ENCODE results near the gene GJB5. TPM values are rescaled to one million over a fixed set of nuclear protein-coding genes. Genes with fewer than 3 reads are reported as not detected.

Gene GJB5
- total and polyA plus RNA-seq, 2 donors (not counting 1 experiment from before 2014, with no cell fraction given) = not detected

DNA sequence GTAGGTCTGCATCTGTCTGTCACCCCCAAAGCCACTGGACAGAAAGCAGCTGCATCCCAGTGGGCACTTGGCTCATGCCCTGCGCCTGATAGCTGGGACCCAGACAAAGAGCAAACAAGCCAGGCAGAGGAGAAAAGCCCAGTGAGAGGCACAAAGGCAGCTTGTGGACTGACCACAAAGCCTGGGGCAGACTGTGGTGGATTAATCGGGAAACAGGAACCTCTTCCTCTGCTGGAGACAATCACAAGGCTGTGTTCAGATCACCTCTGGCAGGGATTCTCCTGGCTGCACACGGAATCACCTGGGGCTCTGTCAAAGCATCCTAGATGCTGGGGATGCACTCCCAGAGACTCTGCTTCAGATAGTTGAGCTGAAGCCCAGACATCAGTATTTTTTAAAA lies 15.2 kb upstream of the GJB5 start:
- H4K20me1 ChIP-seq (ENCODE audit: control insufficient read depth, insufficient read depth, low read length, poor library complexity, severe bottlenecking) = no peaks in the 10 kb centered on the region
- H2AFZ ChIP-seq (ENCODE audit: insufficient read depth, low read depth, low read length, poor library complexity, severe bottlenecking) = no peak overlapping the region
- H3K27me3 ChIP-seq (replicated peaks in 1 of 4; ENCODE audit: control extremely low read depth in 1 of 4, control insufficient read depth in 3 of 4, insufficient read depth in 4 of 4, low read length in 3 of 4) = peaks cover 0 to 4% (median 0%) of the 10 kb centered on the region in 4 experiments
- H3K4me2 ChIP-seq (replicated peaks; ENCODE audit: low read depth, low read length, poor library complexity, severe bottlenecking) = no peak overlapping the region
- intact Hi-C loops (cut with micrococcal nuclease) = no loop called here
- Mint-ChIP-seq H3K27ac (no peak overlapping the region), H3K4me1 (peaks cover 4% of the 10 kb centered on the region), H3K27me3 (peaks cover 20% of the 10 kb centered on the region), H3K4me3 (no peak overlapping the region), H3K9me3 (ENCODE audit: insufficient read depth) (no peaks in the 10 kb centered on the region)
- no peak overlapping the region for H3K9ac ChIP-seq (ENCODE audit: low read length)
- TF ChIP-seq, protein P1, sequence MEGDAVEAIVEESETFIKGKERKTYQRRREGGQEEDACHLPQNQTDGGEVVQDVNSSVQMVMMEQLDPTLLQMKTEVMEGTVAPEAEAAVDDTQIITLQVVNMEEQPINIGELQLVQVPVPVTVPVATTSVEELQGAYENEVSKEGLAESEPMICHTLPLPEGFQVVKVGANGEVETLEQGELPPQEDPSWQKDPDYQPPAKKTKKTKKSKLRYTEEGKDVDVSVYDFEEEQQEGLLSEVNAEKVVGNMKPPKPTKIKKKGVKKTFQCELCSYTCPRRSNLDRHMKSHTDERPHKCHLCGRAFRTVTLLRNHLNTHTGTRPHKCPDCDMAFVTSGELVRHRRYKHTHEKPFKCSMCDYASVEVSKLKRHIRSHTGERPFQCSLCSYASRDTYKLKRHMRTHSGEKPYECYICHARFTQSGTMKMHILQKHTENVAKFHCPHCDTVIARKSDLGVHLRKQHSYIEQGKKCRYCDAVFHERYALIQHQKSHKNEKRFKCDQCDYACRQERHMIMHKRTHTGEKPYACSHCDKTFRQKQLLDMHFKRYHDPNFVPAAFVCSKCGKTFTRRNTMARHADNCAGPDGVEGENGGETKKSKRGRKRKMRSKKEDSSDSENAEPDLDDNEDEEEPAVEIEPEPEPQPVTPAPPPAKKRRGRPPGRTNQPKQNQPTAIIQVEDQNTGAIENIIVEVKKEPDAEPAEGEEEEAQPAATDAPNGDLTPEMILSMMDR (IDR thresholded peaks at IDR 0.05) = no peak
- TF ChIP-seq EZH2 (IDR thresholded peaks at IDR 0.05; ENCODE audit: borderline replicate concordance, insufficient read depth, low read depth, low read length, poor library complexity, severe bottlenecking) = no peak
- ChIA-PET POLR2A (no interaction called here), CTCF (interaction anchor here (0.6 kb wide), 1 partner anchor 278 kb away, joined by 3 read pairs; no protein-coding TSS in a partner anchor)
- H3K27ac ChIP-seq (ENCODE audit: low read length in 2 of 2) = no peak overlapping the region
- H3K4me1 ChIP-seq (ENCODE audit: control insufficient read depth in 2 of 2, insufficient read depth in 2 of 2, low read length in 2 of 2) = peaks cover 0 to 5% of the 10 kb centered on the region in 2 donors
- H3K4me3 ChIP-seq (ENCODE audit: control extremely low read depth in 1 of 5, extremely low read depth in 1 of 5, insufficient read depth in 1 of 5, low read depth in 2 of 5, low read length in 4 of 5) = no peak overlapping the region
- DNase-seq (no peak), ATAC-seq (ENCODE audit: low read depth) (no peak)
- H3K79me2 ChIP-seq (ENCODE audit: control insufficient read depth, insufficient read depth, low read length) = no peaks in the 10 kb centered on the region
- H3K9me3 ChIP-seq (ENCODE audit: control extremely low read depth in 1 of 3, control insufficient read depth in 2 of 3, insufficient read depth in 1 of 3, low read length in 2 of 3) = no peaks in the 10 kb centered on the region
- WGBS (ENCODE audit: insufficient coverage) = 72% methylated on average over 3 of the region's 3 CpGs
- H3K36me3 ChIP-seq (replicated peaks in 1 of 2; ENCODE audit: control extremely low read depth in 1 of 2, control insufficient read depth in 1 of 2, extremely low read depth in 1 of 2, insufficient read depth in 2 of 2, low read length in 1 of 2) = no peaks in the 10 kb centered on the region

DNA sequence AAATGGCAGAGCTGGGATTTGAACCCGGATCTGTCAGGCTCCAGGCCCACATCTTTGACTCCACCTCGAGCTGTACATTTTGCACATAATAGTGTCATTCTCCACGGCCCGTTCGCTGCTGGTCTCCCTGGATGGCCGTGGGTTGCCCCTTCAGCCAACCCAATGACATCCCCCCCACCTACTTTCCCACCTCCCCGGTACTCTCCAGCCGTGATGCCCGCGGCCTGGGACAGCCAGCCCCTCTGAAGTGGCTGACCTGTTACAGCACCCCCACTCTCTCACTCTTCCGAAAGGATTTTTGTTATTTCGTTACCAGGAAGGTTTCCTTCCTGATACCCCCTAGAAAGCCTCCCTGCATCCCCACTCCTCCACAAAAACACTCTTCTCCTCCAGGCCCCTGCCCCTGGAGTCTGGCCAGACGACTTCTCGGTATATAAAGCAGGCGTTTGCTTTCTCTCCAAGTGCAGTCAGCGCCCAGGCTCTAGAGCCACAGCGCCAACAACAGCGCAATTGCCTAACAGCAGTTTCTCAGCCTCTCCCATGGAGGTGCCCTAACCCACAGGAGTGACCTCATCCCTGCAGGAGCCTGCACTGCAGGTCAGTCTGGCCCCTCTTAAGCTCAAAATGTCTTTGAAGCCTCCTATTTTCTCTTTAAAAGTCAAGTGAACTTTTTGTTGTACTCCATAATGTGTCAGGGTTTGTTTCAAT lies 14.5 kb upstream of the GJB5 start:
- Histone ChIP-seq H3K4me3 (ENCODE audit: control extremely low read depth in 1 of 5, extremely low read depth in 1 of 5, insufficient read depth in 1 of 5, low read depth in 2 of 5, low read length in 4 of 5) (no peak overlapping the region), H3K4me1 (ENCODE audit: control insufficient read depth in 2 of 2, insufficient read depth in 2 of 2, low read length in 2 of 2) (peaks cover 0 to 5% of the 10 kb centered on the region in 2 donors), H3K9me3 (ENCODE audit: control extremely low read depth in 1 of 3, control insufficient read depth in 2 of 3, insufficient read depth in 1 of 3, low read length in 2 of 3) (no peaks in the 10 kb centered on the region), H3K9ac (ENCODE audit: low read length) (no peak overlapping the region), H4K20me1 (ENCODE audit: control insufficient read depth, insufficient read depth, low read length, poor library complexity, severe bottlenecking) (no peaks in the 10 kb centered on the region), H2AFZ (ENCODE audit: insufficient read depth, low read depth, low read length, poor library complexity, severe bottlenecking) (no peak overlapping the region), H3K27ac (ENCODE audit: low read length in 2 of 2) (no peak overlapping the region), H3K4me2 (replicated peaks; ENCODE audit: low read depth, low read length, poor library complexity, severe bottlenecking) (no peak overlapping the region), H3K27me3 (replicated peaks in 1 of 4; ENCODE audit: control extremely low read depth in 1 of 4, control insufficient read depth in 3 of 4, insufficient read depth in 4 of 4, low read length in 3 of 4) (peaks cover 0 to 4% (median 0%) of the 10 kb centered on the region in 4 experiments), H3K36me3 (replicated peaks in 1 of 2; ENCODE audit: control extremely low read depth in 1 of 2, control insufficient read depth in 1 of 2, extremely low read depth in 1 of 2, insufficient read depth in 2 of 2, low read length in 1 of 2) (no peaks in the 10 kb centered on the region), H3K79me2 (ENCODE audit: control insufficient read depth, insufficient read depth, low read length) (no peaks in the 10 kb centered on the region)
- no peak overlapping the region for H3K27ac Mint-ChIP-seq
- ChIA-PET CTCF (interaction anchor here (4.6 kb wide), 1 partner anchor 1107 kb away, joined by 27 read pairs; no protein-coding TSS in a partner anchor), POLR2A (no interaction called here)
- TF ChIP-seq, protein P1 (IDR thresholded peaks at IDR 0.05) = no peak
- TF ChIP-seq EZH2 (IDR thresholded peaks at IDR 0.05; ENCODE audit: borderline replicate concordance, insufficient read depth, low read depth, low read length, poor library complexity, severe bottlenecking) = no peak
- no peak overlapping the region for H3K4me3 Mint-ChIP-seq
- no peak for ATAC-seq (ENCODE audit: low read depth)
- peaks cover 19% of the 10 kb centered on the region for H3K27me3 Mint-ChIP-seq
- no peaks in the 10 kb centered on the region for H3K9me3 Mint-ChIP-seq (ENCODE audit: insufficient read depth)
- 67% methylated on average over 18 of the region's 18 CpGs for WGBS (ENCODE audit: insufficient coverage)
- intact Hi-C loops (cut with micrococcal nuclease) = no loop called here
- no peak for DNase-seq
- peaks cover 4% of the 10 kb centered on the region for H3K4me1 Mint-ChIP-seq

Data from B cell (primary cell).